Choroid plexus epithelial cell (primary cell): ENCODE data around the gene RIPK3.

Experiments used
- DNase-seq: peaks from one replicate; pipeline ENCODE4 v3.0.0-alpha.2; 2010; ENCODE audit warnings: low read depth
- H3K4me3 ChIP-seq: 2 replicates; pipeline ENCODE4 v1.5.1; 2011; ENCODE audit warnings: low read depth, mild to moderate bottlenecking, control low read depth, low read length, moderate library complexity
- TF ChIP-seq, protein P1 (sequence below): conservative IDR thresholded peaks from 2 replicates; pipeline ENCODE4 v1.5.1; 2011; ENCODE audit warnings: low read depth, mild to moderate bottlenecking, control low read depth, inconsistent platforms, low read length, moderate library complexity

RIPK3 gene

DNA sequence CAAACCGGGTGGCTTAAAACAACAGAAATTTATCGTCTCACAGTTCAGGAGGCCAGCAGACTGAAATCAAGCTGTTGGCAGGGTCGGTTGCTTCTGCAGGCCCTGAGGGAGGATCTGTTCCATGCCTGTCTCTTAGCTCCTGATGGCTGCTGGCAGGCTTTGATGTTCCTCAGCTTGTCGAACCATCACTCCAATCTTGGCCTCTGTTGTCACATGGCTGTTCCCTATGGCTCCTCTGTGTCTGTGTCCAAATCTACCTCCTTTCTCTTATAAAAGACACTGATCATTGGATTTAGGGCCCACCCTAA, 42.2 kb upstream of the RIPK3 start:
- no peak overlapping the region for H3K4me3 ChIP-seq
- TF ChIP-seq, protein P1, sequence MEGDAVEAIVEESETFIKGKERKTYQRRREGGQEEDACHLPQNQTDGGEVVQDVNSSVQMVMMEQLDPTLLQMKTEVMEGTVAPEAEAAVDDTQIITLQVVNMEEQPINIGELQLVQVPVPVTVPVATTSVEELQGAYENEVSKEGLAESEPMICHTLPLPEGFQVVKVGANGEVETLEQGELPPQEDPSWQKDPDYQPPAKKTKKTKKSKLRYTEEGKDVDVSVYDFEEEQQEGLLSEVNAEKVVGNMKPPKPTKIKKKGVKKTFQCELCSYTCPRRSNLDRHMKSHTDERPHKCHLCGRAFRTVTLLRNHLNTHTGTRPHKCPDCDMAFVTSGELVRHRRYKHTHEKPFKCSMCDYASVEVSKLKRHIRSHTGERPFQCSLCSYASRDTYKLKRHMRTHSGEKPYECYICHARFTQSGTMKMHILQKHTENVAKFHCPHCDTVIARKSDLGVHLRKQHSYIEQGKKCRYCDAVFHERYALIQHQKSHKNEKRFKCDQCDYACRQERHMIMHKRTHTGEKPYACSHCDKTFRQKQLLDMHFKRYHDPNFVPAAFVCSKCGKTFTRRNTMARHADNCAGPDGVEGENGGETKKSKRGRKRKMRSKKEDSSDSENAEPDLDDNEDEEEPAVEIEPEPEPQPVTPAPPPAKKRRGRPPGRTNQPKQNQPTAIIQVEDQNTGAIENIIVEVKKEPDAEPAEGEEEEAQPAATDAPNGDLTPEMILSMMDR = no peak
- no peak for DNase-seq

GRCh38 chr14:24381363-24382063, 41.7 kb upstream of the RIPK3 start:
- peak; percentile 51 for DNase-seq
- TF ChIP-seq, protein P1 = no peak
- H3K4me3 ChIP-seq = no peak overlapping the region

DNA sequence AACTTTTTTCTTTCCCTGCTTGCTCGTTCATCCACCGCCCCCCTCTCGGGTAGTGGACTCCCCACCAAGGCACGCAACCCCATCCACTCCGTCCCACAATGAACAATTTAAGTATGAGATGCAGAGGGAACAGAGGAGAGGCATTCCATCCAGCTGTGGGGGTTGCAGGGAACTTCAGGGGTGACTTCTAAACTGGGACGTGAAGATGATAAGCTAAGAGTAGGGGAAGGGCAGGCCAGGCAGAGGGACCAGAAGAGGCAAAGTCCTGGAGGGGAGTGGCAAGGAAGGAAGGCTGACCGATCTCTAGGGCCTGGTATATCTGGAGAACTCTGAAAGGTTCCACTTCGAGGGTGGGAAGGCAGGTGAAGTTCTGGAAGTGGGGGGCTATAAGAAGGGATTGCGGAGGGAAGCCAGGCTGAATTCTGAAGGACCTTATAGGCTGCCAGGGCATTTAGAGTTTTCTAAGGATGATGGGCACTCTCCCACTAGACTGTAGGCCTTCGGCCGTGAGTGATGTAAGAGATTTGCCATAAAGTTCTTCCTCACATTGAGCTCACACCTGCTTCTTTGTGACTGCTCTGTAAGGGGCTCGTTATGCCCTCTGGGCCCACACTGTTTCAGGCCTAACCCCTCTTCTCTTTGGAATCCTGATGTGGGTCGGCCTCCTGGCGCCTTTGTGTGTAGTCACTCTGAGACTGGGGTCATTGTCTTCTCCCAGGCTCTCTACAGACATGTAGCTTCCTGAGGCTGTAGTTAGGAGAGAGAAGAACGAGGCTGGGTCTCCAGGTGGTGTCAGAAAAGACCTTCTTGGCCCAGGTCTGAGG, 40.3 kb upstream of the RIPK3 start:
- no peak for DNase-seq
- H3K4me3 ChIP-seq = no peak overlapping the region
- TF ChIP-seq, protein P1 = no peak

- TF ChIP-seq, protein P1 = no peak
- H3K4me3 ChIP-seq = no peak overlapping the region
- no peak for DNase-seq
Observed at GRCh38 chr14:24378981-24379906, 39.5 kb upstream of the RIPK3 start.

GRCh38 chr14:24378327-24378726, 38.5 kb upstream of the RIPK3 start:
- no peak for DNase-seq
- no peak overlapping the region for H3K4me3 ChIP-seq
- TF ChIP-seq, protein P1 = no peak

DNA sequence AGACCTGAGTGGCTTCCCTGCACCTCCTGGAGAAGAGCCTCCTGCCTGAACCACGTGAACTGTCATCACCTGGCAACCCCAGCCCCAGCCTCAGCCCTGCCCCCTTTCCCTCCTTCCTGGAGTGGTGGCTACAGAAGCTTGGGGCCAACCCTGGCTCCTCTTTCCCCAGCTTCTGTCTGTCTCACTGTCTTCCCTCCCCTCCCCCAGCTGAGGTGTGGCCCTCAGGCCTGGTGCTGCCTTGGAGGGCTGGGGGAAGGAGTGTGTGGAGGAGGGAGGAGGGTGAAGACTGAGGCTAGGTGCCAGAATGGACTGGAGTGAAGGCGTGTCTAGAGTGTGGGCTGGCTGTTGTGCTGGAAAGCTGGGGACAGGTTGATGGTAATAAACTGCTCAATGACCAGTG, 37.9 kb upstream of the RIPK3 start:
- no peak for DNase-seq
- no peak overlapping the region for H3K4me3 ChIP-seq
- TF ChIP-seq, protein P1 = no peak
